ENCODE measurements around the gene KRT1. TPM values are rescaled to one million over a fixed set of nuclear protein-coding genes. Genes with fewer than 3 reads are reported as not detected.

Gene KRT1
- total and polyA plus RNA-seq, 5 donors, result not detected

GRCh38 chr12:52634266-52635056 lies 45.7 kb downstream of the KRT1 start:
- Histone ChIP-seq H3K4me3 (ENCODE audit: low read length) (no peak overlapping the region), H3K27ac (ENCODE audit: low read length) (no peak overlapping the region), H3K9me3 (ENCODE audit: control insufficient read depth, low read length) (no peaks in the 10 kb centered on the region), H3K4me1 (ENCODE audit: control insufficient read depth, insufficient read depth, low read length) (no peaks in the 10 kb centered on the region), H3K27me3 (ENCODE audit: control insufficient read depth, insufficient read depth) (no peaks in the 10 kb centered on the region)
- ATAC-seq (peak; percentile 88 to 94), DNase-seq (peak; percentile 67 to 88 (median 88))
- intact Hi-C loops (cut with DNase I), result no loop called here
- WGBS, result 46% methylated on average over 7 of the region's 7 CpGs

GRCh38 chr12:52633383-52633782 lies 46.8 kb downstream of the KRT1 start:
- DNase-seq, result no peak
- Histone ChIP-seq H3K27ac (ENCODE audit: low read length) (no peak overlapping the region), H3K27me3 (ENCODE audit: control insufficient read depth, insufficient read depth) (no peaks in the 10 kb centered on the region), H3K9me3 (ENCODE audit: control insufficient read depth, low read length) (no peaks in the 10 kb centered on the region), H3K4me3 (ENCODE audit: low read length) (no peak overlapping the region), H3K4me1 (ENCODE audit: control insufficient read depth, insufficient read depth, low read length) (no peaks in the 10 kb centered on the region)
- ATAC-seq, result no peak
- WGBS, result 59% methylated on average over 4 of the region's 4 CpGs
- intact Hi-C loops (cut with DNase I), result no loop called here

GRCh38 chr12:52632656-52633055 lies 47.6 kb downstream of the KRT1 start:
- no peaks in the 10 kb centered on the region for H3K4me1 ChIP-seq (ENCODE audit: control insufficient read depth, insufficient read depth, low read length)
- H3K9me3 ChIP-seq (ENCODE audit: control insufficient read depth, low read length), result no peaks in the 10 kb centered on the region
- H3K27ac ChIP-seq (ENCODE audit: low read length), result no peak overlapping the region
- ATAC-seq (no peak), DNase-seq (no peak)
- H3K4me3 ChIP-seq (ENCODE audit: low read length), result no peak overlapping the region
- 82% methylated on average over 4 of the region's 4 CpGs for WGBS
- intact Hi-C loops (cut with DNase I), result no loop called here
- no peaks in the 10 kb centered on the region for H3K27me3 ChIP-seq (ENCODE audit: control insufficient read depth, insufficient read depth)

GRCh38 chr12:52631676-52632459 lies 48.3 kb downstream of the KRT1 start:
- intact Hi-C loops (cut with DNase I), result no loop called here
- no peaks in the 10 kb centered on the region for H3K27me3 ChIP-seq (ENCODE audit: control insufficient read depth, insufficient read depth)
- no peak overlapping the region for H3K4me3 ChIP-seq (ENCODE audit: low read length)
- WGBS, result 80% methylated on average over 6 of the region's 6 CpGs
- H3K27ac ChIP-seq (ENCODE audit: low read length), result no peak overlapping the region
- DNase-seq (no peak), ATAC-seq (no peak)
- H3K9me3 ChIP-seq (ENCODE audit: control insufficient read depth, low read length), result no peaks in the 10 kb centered on the region
- no peaks in the 10 kb centered on the region for H3K4me1 ChIP-seq (ENCODE audit: control insufficient read depth, insufficient read depth, low read length)

GRCh38 chr12:52631264-52631663 lies 48.9 kb downstream of the KRT1 start:
- intact Hi-C loops (cut with DNase I), result no loop called here
- no peak for DNase-seq
- Histone ChIP-seq H3K27me3 (ENCODE audit: control insufficient read depth, insufficient read depth) (no peaks in the 10 kb centered on the region), H3K4me3 (ENCODE audit: low read length) (no peak overlapping the region), H3K9me3 (ENCODE audit: control insufficient read depth, low read length) (no peaks in the 10 kb centered on the region), H3K4me1 (ENCODE audit: control insufficient read depth, insufficient read depth, low read length) (no peaks in the 10 kb centered on the region), H3K27ac (ENCODE audit: low read length) (no peak overlapping the region)
- no peak for ATAC-seq
- WGBS, result 62% methylated on average over 4 of the region's 4 CpGs

- intact Hi-C loops (cut with DNase I), result no loop called here
- Histone ChIP-seq H3K4me1 (ENCODE audit: control insufficient read depth, insufficient read depth, low read length) (no peaks in the 10 kb centered on the region), H3K27ac (ENCODE audit: low read length) (no peak overlapping the region), H3K9me3 (ENCODE audit: control insufficient read depth, low read length) (no peaks in the 10 kb centered on the region), H3K4me3 (ENCODE audit: low read length) (no peak overlapping the region), H3K27me3 (ENCODE audit: control insufficient read depth, insufficient read depth) (no peaks in the 10 kb centered on the region)
- WGBS, result 58% methylated on average over 4 of the region's 4 CpGs
- ATAC-seq (no peak), DNase-seq (no peak)
Observed at GRCh38 chr12:52630599-52631200, 49.5 kb downstream of the KRT1 start.

- no peak for DNase-seq
- H3K9me3 ChIP-seq (ENCODE audit: control insufficient read depth, low read length), result no peaks in the 10 kb centered on the region
- intact Hi-C loops (cut with DNase I), result no loop called here
- no peaks in the 10 kb centered on the region for H3K27me3 ChIP-seq (ENCODE audit: control insufficient read depth, insufficient read depth)
- WGBS, result 76% methylated on average over 7 of the region's 7 CpGs
- ATAC-seq, result no peak
- H3K27ac ChIP-seq (ENCODE audit: low read length), result no peak overlapping the region
- H3K4me1 ChIP-seq (ENCODE audit: control insufficient read depth, insufficient read depth, low read length), result no peaks in the 10 kb centered on the region
- H3K4me3 ChIP-seq (ENCODE audit: low read length), result no peak overlapping the region
Observed at GRCh38 chr12:52630008-52630500, 50.2 kb downstream of the KRT1 start.

GRCh38 chr12:52629281-52630007 lies 50.8 kb downstream of the KRT1 start:
- Histone ChIP-seq H3K27ac (ENCODE audit: low read length) (no peak overlapping the region), H3K4me1 (ENCODE audit: control insufficient read depth, insufficient read depth, low read length) (no peaks in the 10 kb centered on the region), H3K9me3 (ENCODE audit: control insufficient read depth, low read length) (no peaks in the 10 kb centered on the region), H3K27me3 (ENCODE audit: control insufficient read depth, insufficient read depth) (no peaks in the 10 kb centered on the region), H3K4me3 (ENCODE audit: low read length) (no peak overlapping the region)
- no peak for DNase-seq
- ATAC-seq, result no peak
- intact Hi-C loops (cut with DNase I), result no loop called here
- 83% methylated on average over 12 of the region's 12 CpGs for WGBS

- Histone ChIP-seq H3K9me3 (ENCODE audit: control insufficient read depth, low read length) (no peaks in the 10 kb centered on the region), H3K4me1 (ENCODE audit: control insufficient read depth, insufficient read depth, low read length) (no peaks in the 10 kb centered on the region), H3K27me3 (ENCODE audit: control insufficient read depth, insufficient read depth) (no peaks in the 10 kb centered on the region), H3K4me3 (ENCODE audit: low read length) (no peak overlapping the region), H3K27ac (ENCODE audit: low read length) (no peak overlapping the region)
- WGBS, result 77% methylated on average over 2 of the region's 2 CpGs
- intact Hi-C loops (cut with DNase I), result no loop called here
- ATAC-seq (no peak), DNase-seq (no peak)
Observed at GRCh38 chr12:52628841-52629240, 51.4 kb downstream of the KRT1 start.

- H3K27me3 ChIP-seq (ENCODE audit: control insufficient read depth, insufficient read depth), result no peaks in the 10 kb centered on the region
- intact Hi-C loops (cut with DNase I), result no loop called here
- whole genome bisulfite sequencing, result 80% methylated on average over 4 of the region's 4 CpGs
- ATAC-seq (no peak), DNase-seq (no peak)
- no peak overlapping the region for H3K4me3 ChIP-seq (ENCODE audit: low read length)
- no peak overlapping the region for H3K27ac ChIP-seq (ENCODE audit: low read length)
- no peaks in the 10 kb centered on the region for H3K4me1 ChIP-seq (ENCODE audit: control insufficient read depth, insufficient read depth, low read length)
- no peaks in the 10 kb centered on the region for H3K9me3 ChIP-seq (ENCODE audit: control insufficient read depth, low read length)
Observed at GRCh38 chr12:52628111-52628507, 52.1 kb downstream of the KRT1 start.

Data from right cardiac atrium (tissue), 5 donors.